Measurements from ENCODE around the gene GPRC5C. TPM values are rescaled to one million over a fixed set of nuclear protein-coding genes. Genes with fewer than 3 reads are reported as not detected.

Gene GPRC5C
- total and polyA plus RNA-seq, 2 of the 13 experiments (the other 11 are each of a cell fraction or from before 2014, with no cell fraction given), result 85.6 to 300 TPM

DNA sequence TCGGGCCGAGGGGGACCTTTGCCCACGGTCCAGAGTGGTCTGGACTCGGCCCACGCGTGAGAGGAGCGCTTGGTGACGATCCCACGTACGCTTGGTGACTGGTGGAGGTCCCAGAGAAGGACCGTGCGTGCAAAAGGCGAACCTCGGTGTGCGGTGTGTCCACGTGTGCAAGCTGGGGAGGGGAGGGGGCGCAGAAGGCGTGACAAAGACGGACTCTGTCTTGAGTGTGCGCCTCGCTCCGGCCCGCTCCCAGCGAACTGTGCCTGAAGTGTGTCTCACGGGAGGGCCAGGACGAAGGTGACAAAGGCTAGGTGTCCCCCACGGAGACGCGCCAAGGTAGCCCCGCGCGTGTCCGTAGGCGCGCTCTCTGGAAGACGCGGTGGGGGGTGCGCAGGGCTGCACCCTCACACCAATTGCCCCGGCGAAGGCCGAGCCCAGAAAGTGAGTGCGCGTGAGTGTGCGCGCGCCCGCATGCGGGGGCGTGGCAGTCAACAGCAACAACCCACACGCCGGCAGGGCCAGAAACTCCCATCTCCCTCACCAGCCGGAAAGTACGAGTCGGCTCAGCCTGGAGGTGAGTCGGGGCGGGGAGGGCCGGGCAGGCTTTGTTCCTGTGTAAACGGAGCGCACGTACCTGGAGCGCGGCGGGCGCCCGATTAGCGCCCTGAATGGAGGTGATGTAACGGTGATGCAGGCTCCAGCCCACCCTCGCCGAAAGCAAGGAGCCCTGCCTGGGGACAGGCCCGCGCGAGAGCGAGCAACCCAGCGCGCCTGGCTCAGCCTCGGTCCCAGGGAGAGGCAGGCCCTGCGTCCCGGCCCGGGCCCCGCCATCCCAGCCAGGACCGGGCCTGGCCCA, at the start of gene GPRC5C (continued):
- TF ChIP-seq ZNF121 (CRISPR knock-in tag; IDR thresholded peaks at IDR 0.05), result peak; percentile 84
- TF ChIP-seq XBP1 (CRISPR knock-in tag; IDR thresholded peaks at IDR 0.05), result no peak
- peak; percentile 83 for TF ChIP-seq KDM5B (CRISPR knock-in tag; IDR thresholded peaks at IDR 0.05; ENCODE audit: borderline replicate concordance)
- TF ChIP-seq, protein P1, sequence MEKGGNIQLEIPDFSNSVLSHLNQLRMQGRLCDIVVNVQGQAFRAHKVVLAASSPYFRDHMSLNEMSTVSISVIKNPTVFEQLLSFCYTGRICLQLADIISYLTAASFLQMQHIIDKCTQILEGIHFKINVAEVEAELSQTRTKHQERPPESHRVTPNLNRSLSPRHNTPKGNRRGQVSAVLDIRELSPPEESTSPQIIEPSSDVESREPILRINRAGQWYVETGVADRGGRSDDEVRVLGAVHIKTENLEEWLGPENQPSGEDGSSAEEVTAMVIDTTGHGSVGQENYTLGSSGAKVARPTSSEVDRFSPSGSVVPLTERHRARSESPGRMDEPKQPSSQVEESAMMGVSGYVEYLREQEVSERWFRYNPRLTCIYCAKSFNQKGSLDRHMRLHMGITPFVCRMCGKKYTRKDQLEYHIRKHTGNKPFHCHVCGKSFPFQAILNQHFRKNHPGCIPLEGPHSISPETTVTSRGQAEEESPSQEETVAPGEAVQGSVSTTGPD (CRISPR knock-in tag; IDR thresholded peaks at IDR 0.05), result peak; percentile 72; the same call in 1 of the 2 replicates
- TF ChIP-seq ZSCAN29 (CRISPR knock-in tag; conservative IDR thresholded peaks at IDR 0.05), result peak; percentile 30; the same call in 1 of the 2 replicates
- TF ChIP-seq, protein P2, sequence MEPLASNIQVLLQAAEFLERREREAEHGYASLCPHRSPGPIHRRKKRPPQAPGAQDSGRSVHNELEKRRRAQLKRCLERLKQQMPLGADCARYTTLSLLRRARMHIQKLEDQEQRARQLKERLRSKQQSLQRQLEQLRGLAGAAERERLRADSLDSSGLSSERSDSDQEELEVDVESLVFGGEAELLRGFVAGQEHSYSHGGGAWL (CRISPR knock-in tag; IDR thresholded peaks at IDR 0.05), result peak; percentile 88
- TF ChIP-seq, protein P3, sequence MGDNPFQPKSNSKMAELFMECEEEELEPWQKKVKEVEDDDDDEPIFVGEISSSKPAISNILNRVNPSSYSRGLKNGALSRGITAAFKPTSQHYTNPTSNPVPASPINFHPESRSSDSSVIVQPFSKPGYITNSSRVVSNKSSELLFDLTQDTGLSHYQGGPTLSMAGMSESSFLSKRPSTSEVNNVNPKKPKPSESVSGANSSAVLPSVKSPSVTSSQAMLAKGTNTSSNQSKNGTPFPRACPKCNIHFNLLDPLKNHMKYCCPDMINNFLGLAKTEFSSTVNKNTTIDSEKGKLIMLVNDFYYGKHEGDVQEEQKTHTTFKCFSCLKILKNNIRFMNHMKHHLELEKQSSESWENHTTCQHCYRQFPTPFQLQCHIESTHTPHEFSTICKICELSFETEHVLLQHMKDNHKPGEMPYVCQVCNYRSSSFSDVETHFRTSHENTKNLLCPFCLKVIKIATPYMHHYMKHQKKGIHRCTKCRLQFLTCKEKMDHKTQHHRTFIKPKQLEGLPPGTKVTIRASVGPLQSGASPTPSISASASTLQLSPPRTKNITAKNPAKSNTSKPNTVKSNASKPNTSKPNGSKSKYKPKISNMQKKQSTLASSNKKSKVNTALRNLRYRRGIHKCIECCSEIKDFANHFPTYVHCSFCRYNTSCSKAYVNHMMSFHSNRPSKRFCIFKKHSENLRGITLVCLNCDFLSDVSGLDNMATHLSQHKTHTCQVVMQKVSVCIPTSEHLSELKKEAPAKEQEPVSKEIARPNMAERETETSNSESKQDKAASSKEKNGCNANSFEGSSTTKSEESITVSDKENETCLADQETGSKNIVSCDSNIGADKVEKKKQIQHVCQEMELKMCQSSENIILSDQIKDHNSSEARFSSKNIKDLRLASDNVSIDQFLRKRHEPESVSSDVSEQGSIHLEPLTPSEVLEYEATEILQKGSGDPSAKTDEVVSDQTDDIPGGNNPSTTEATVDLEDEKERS (CRISPR knock-in tag; IDR thresholded peaks at IDR 0.05), result peak; percentile 65; the same call in 1 of the 2 replicates
- peak; percentile 73; the same call in 1 of the 2 replicates for TF ChIP-seq ZNF260 (CRISPR knock-in tag; IDR thresholded peaks at IDR 0.05; ENCODE audit: borderline replicate concordance, low read depth)
- TF ChIP-seq, protein P4, sequence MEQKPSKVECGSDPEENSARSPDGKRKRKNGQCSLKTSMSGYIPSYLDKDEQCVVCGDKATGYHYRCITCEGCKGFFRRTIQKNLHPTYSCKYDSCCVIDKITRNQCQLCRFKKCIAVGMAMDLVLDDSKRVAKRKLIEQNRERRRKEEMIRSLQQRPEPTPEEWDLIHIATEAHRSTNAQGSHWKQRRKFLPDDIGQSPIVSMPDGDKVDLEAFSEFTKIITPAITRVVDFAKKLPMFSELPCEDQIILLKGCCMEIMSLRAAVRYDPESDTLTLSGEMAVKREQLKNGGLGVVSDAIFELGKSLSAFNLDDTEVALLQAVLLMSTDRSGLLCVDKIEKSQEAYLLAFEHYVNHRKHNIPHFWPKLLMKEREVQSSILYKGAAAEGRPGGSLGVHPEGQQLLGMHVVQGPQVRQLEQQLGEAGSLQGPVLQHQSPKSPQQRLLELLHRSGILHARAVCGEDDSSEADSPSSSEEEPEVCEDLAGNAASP (CRISPR knock-in tag; IDR thresholded peaks at IDR 0.05; ENCODE audit: borderline replicate concordance), result peak; percentile 77
- peak; percentile 77 for TF ChIP-seq CBX1 (IDR thresholded peaks at IDR 0.05; ENCODE audit: low read depth)
- TF ChIP-seq NR2C2 (CRISPR knock-in tag; IDR thresholded peaks at IDR 0.05; ENCODE audit: borderline replicate concordance), result peak; percentile 61
- TF ChIP-seq, protein P5, sequence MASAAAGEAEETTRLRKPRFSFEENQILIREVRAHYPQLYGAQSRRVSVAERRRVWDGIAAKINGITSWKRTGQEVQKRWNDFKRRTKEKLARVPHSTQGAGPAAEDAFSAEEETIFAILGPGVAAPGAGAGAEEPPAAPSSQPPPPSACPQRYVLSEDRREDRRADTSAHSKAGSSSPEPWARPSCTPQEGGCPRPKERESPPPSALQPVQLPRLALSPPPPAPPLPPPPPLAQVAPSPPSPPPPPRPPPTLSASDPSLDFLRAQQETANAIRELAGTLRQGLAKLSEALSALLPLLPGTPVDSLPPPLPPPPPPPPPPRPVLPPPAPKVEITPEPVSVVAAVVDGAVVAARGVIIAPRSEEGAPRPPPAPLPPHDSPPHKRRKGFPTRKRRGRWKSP (CRISPR knock-in tag; IDR thresholded peaks at IDR 0.05), result peak; percentile 97
- peak; percentile 89 for TF ChIP-seq HDAC2 (CRISPR knock-in tag; IDR thresholded peaks at IDR 0.05)
- no peak for TF ChIP-seq SYNCRIP (IDR thresholded peaks at IDR 0.05; ENCODE audit: insufficient read depth, low read depth, low read length)
- peak; percentile 8 for TF ChIP-seq ASH2L (IDR thresholded peaks at IDR 0.05; ENCODE audit: insufficient read length, low read depth, low read length)
- peak; percentile 63 for TF ChIP-seq ISL2 (CRISPR knock-in tag; IDR thresholded peaks at IDR 0.05)
- peak; percentile 48 for TF ChIP-seq ZNF224 (CRISPR knock-in tag; IDR thresholded peaks at IDR 0.05)
- peak; percentile 90; the same call in 1 of the 2 replicates for TF ChIP-seq PAX8 (CRISPR knock-in tag; IDR thresholded peaks at IDR 0.05; ENCODE audit: borderline replicate concordance)

All from HepG2 (cell line).